GM23248 (cell line): ENCODE results near the gene TMX2.

Experiments used
- EZH2 ChIP-seq: fragments of 200-600 bp; sonication (generic); IDR thresholded peaks from 2 replicates; pipeline ENCODE4 v1.6.1; 2018; ENCODE audit warnings: antibody characterized with exemption, mild to moderate bottlenecking; ENCODE audit not compliant: insufficient read depth, poor library complexity, severe bottlenecking
- EZH2phosphoT487 ChIP-seq: fragments of 200-600 bp; sonication (generic); IDR thresholded peaks from 2 replicates; pipeline ENCODE4 v1.6.1; 2018; ENCODE audit warnings: antibody characterized with exemption, moderate library complexity, mild to moderate bottlenecking, low read depth; ENCODE audit not compliant: insufficient read depth

DNA sequence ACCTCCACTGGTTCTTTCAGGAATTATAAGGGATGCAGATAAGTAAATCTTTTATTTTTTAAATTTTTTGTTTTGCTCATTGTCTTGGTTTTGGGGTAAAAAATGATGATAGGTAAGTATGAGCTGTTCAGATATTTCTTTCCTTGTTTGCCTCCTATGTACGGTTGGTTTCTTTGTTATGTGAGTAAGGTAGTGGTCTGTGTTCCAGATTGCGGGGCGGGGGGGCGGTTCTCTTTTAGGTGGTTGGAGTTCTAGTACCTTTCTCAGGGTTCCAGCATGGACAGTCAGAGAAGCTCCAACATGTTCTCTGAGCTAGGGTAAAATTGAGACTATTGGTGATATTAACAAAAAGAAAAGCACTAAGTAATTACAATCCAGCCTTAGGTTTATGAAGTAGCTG is 51.6 kb downstream of the TMX2 start:
- TF ChIP-seq EZH2phosphoT487 (no peak), EZH2 (no peak)
